GM19025 (cell line): ENCODE results near the gene FGF12.

Source experiments
- ATAC-seq: cut with Tn5 transposase; IDR thresholded peaks from one replicate; pipeline ENCODE4 v1.9.1; 2021; ENCODE audit warnings: mild to moderate bottlenecking, low read depth, moderate library complexity; ENCODE audit not compliant: unreplicated experiment

Gene FGF12

GRCh38 chr3:192371870-192372400 is 355.4 kb downstream of the FGF12 start:
- no peak for ATAC-seq

- no peak for ATAC-seq
Observed at GRCh38 chr3:192367616-192368015, 359.7 kb downstream of the FGF12 start.

DNA sequence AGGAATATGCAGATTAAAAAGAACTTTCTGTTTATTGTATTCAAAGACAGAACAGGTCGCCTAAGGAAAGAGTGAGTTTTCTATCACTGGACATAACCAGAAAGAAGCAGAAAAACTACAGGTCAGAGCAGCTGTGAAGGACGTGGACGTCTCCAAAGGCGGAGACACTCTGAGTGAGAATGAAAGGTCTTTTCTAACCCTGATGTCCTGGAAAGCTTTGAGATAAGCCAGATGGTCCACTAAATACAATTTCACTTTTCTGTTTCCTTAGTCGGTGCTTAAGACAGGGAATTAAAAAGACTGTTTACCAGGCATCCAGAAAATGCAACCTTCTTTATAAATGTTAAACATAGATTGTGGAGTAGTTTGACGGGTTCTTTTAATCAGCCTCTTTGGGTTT is 360.4 kb downstream of the FGF12 start:
- ATAC-seq = no peak

DNA sequence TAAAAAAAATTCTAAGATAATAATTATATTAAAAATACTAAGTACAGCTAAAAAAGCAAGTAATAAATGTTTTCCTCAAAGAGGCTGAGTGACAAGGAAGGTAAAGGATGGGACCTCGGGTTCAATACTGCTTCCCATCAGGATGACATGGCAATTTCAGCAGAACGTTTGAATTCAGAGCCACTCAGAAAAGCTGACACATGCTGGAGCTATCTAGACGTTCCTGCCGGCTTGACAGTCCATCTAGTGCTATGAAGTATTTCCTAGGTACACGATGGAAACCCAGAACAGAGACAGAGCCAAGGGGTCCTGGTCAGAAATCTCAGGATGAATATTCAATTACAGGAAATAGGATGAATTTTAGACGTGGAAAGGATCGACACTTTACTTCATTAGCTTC is 361.8 kb downstream of the FGF12 start:
- ATAC-seq = no peak

- no peak for ATAC-seq
Observed at GRCh38 chr3:192364316-192364715, 363.0 kb downstream of the FGF12 start.

GRCh38 chr3:192354687-192355086 is 372.7 kb downstream of the FGF12 start:
- ATAC-seq = no peak

GRCh38 chr3:192352142-192352541 is 375.2 kb downstream of the FGF12 start:
- ATAC-seq = no peak

GRCh38 chr3:192351441-192351840 is 375.9 kb downstream of the FGF12 start:
- ATAC-seq = no peak

DNA sequence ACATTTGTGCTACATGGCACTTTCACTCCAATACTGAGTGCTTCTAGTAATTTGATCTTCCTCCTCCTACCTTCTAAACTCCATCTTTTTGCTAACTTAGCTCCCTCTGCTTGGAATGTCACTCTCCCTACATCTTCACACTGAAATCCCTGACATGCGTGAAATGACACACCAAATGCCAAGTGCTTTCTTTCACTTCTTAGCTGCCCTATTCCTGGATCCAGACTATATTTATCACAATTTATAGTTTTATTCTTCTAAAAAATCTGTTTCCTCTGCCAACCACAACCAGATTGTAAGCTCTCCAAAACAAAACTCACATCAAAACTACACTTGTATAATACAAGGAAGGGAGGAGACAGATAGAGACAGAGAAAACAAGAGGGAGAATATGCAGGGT is 387.3 kb downstream of the FGF12 start:
- no peak for ATAC-seq

DNA sequence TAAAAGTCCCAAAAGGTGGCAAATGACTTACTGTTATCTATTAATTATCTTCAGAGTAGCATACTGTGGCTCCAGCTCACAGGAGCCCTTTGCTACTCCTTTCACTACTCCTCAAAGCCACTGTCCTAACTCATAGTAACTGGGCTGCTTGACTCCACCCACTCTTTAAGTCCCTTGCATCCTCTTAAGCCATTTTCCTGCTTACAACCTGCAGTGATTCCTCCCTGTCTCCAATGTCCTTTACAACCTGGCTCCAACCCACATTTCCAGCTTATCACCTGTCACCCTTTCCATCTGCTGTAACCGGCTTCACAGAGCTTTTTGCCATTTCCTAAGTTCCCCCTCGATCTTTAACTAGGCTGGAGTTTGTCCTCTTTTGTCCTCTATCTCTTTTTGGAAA is 388.1 kb downstream of the FGF12 start:
- ATAC-seq = no peak

DNA sequence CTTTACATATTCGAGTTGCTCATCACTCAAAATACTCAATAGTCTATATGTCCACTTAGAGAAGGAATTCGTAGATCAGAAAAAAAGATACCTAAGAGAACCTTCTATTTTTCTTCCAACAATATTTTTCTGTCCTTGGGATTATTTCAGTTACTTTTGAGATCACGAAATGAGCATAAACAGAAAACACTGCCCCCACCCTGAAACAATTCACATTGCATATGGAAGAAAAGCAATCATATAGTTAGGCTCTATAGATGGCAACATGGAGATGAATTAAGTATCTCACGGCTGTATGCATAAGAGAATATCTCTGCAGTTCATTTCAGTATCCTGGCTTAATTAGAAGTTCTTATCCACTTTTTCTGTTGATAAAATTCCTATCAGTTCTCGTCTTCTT is 391.1 kb downstream of the FGF12 start:
- no peak for ATAC-seq

DNA sequence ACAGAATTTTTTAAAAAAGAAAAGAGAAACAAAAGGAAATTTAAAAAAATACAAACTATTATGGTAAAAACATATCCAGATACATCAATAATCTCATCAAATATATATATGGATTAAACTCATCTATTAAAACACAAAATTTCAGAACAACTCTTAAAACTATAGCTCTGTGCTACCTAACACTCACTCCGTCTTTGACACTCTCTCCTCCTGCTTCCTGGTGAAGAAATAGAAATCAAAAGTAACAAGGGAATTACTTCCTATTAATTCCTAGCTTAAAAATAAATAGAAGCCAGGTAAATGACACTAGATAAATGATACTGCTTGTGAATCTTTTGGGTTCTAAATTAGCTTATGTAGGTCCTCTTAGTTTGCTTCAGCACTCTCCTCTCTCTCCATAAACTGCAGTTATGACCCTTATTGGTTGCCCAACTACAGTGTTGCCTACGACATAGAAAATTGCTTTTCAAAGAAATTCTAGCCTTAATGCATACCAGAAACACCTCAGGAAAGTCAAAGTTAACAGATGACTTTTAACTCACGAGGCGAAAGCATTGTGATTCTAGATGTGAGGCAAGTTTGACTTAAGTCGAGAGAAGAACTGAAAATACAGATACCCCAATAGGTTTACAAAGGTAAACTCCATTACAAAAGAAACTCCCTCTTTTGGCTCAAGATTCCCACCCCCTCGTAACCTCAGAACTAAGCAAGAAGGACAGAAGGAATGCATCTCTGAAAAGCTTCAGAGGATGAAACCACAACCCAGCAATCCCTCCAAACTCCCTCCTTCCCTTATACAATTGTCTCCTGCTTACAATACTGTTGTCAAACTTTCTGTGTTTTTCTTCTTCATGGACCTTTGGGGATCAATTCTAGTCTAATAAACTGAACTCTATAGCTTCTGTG is 394.7 kb downstream of the FGF12 start:
- no peak for ATAC-seq

DNA sequence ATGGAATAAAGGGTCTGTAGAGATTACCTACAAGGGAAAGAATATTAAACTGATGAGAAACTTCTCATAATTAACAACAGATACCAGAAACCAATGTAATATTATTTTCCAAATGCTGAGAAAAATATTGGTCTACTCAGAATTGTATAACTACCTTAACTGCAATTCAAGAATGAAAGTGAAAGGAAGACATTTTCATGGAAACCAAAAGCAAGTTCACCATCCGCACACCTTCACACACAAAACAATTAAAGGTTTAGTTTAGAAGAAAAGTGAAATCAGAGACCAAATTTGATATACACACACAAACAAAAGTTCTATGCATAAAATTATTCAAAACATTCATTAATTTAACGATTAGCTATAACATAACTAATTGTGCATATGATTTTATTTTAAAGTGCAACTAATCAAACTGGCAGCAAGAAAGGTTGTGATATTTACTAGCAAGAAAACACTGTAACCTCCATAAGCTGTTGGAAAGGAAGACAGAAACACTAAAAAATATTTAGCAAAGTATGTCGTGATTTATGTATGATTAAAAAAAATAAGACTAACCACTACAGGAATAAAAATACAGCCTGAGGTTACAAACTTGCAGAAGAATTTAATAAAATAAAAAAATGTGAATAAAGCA is 395.5 kb downstream of the FGF12 start:
- ATAC-seq = no peak

GRCh38 chr3:192326656-192327055 is 400.7 kb downstream of the FGF12 start:
- ATAC-seq = no peak

DNA sequence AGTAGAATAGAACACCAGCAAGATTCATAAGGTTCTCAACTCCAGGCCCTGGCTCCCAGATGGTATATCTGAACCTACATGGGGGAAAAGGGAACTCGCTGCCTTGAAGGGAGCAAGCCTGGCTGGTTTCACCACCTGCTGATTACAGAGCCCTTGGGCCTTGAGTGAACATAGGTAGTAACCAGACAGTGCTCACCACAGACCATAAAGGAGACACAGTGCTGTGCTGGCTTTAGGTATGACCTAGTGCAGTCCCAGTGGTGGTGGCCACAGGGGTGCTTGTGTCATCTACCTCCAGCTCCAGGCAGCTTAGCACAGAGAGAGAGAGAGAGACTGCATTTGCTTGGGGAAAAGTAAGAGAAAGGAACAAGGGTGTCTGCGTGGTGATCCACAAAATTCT is 409.8 kb downstream of the FGF12 start:
- ATAC-seq = no peak

GRCh38 chr3:192313605-192314004 is 413.7 kb downstream of the FGF12 start:
- ATAC-seq = no peak

DNA sequence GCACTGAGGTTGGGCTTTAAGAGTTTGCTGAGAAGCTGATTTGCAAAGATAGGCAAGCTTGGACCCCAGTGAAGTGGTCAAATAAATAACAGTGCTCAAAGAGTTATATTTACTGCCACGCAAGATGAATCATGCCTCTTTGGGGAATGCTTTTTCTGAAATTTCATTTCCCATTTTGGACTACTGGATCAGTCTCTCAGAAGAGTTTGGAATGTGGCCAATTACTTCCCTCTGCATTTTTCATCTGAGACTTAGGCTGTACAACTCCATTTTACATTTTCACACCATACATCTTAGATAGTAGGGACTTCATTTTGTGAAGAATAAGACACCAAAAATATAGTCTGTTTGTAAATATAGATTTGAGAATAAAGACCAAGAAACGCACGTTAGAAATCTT is 419.7 kb downstream of the FGF12 start:
- no peak for ATAC-seq

DNA sequence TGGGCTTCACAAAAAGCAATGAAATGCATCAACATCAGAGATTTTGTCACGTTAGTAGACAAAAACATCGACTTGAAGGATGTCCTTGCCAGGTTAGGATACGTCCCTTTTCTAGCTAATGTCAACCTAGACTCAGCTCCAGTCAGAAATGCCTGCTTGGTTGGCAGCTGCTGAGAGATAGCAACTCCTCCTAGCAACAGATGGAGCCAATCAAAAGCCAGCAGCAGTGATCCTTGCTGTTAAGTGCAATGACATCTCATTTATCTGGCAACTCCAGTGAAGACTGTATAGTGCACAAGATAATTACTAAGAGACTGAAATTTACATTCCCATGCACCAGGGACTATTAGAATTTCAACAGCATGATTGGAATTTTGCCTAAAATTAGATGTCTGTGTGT is 424.1 kb downstream of the FGF12 start:
- ATAC-seq = no peak

DNA sequence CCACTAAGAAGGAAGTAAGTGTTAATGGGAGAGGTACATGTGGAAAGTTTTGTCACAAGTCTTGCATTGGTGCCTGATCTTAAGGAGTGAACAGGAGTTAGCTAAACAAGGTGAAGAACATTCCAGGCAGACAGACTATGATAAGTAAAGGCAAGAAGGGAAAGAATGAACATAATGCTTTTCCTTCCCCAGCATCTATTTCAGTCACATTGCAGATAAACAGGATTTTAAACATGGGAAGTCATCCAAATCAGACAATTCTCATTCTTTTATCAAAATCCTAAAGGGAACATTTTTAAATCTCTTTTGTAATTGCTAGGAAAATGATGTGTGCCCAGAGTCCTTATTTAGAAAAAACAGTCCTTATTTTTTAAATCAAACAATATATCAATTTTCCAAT is 424.6 kb downstream of the FGF12 start:
- ATAC-seq = no peak

- ATAC-seq = no peak
Observed at GRCh38 chr3:192299921-192300320, 427.4 kb downstream of the FGF12 start.

DNA sequence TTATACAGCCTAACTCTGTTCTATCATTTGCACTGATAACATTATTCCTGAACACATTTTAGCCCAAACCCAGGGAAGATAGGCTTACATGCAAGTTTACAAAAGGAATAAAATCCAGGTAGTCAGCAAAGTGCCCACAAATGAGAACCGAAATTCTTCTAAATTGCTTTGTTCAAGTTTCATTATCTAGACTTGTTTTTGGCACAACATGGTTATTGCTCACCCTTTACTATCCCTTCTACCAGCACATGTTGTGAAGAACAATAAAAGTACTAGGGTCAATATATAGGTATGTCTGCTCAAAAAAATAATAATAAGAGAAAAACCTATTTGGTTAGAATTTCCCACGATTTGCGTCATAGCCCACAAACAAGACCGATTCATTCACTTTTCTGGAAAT is 430.5 kb downstream of the FGF12 start:
- no peak for ATAC-seq
